GM12865 (cell line): Measurements from ENCODE around the gene NGEF.

ENCODE experiments used
- DNase-seq: peaks from one replicate; pipeline ENCODE4 v3.0.0; 2010; ENCODE audit warnings: low read depth
- H3K4me3 ChIP-seq: 2 replicates; pipeline ENCODE4 v1.5.1; 2011; ENCODE audit warnings: mild to moderate bottlenecking, low read depth, low read length, control low read depth
- CTCF ChIP-seq: IDR thresholded peaks from 2 replicates; pipeline ENCODE4 v1.5.1; 2011; ENCODE audit warnings: low read length, control low read depth, low read depth, inconsistent platforms; ENCODE audit not compliant: insufficient read depth; ENCODE audit errors: missing control alignments

NGEF gene

GRCh38 chr2:232838406-232838874 is 174.6 kb downstream of the NGEF start:
- TF ChIP-seq CTCF, result no peak
- peak; percentile 64 for DNase-seq
- H3K4me3 ChIP-seq, result no peak overlapping the region

DNA sequence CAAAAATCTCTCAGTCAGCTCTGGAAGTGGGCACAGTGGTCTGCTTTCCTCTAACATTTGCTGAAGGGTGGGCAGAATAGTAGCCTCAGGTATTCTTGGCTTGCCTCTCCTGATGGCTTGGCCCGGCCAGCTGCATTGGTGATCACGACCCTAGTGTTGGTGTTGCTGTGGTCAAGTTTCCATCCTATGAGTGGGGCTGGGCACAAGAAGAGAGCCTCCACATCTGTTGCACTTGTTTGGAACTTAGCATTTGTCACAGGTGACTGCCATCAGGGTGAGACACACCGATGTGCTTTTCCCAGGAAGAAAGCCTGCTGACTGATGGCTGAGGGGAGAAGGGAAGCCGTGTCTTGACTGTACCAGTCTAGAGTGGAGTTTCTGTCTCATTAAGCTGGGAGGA is 176.1 kb downstream of the NGEF start:
- DNase-seq, result no peak
- TF ChIP-seq CTCF, result no peak
- no peak overlapping the region for H3K4me3 ChIP-seq

DNA sequence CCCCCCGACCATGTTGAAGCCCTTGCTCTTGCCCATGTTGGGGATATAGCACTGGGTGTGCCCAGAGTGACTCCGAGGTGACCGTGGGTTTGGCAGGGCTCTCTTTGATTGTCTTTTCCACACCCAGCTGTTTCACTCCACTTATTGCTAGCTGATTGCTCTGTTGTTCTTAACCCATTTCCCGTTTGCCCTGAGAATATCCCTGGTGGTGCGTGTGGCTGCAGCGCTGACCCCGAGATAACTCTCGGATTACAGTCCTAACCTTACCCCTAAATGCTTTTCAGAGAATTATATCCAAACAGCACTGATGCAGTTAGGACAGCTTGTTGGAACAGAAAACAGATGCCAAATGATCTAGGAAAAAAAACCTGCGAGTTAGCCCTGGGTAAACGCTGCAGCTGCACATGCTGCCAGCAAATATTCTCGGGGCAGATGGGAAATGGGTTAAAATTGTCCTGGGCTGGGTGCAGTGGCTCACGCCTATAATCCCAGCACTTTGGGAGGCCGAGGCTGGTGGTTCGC is 177.3 kb downstream of the NGEF start:
- no peak overlapping the region for H3K4me3 ChIP-seq
- DNase-seq, result no peak
- no peak for TF ChIP-seq CTCF

- no peak for TF ChIP-seq CTCF
- H3K4me3 ChIP-seq, result no peak overlapping the region
- DNase-seq, result no peak
Measured at GRCh38 chr2:232833830-232834229, 179.2 kb downstream of the NGEF start.

GRCh38 chr2:232831496-232831895 is 181.6 kb downstream of the NGEF start:
- no peak overlapping the region for H3K4me3 ChIP-seq
- DNase-seq, result no peak
- TF ChIP-seq CTCF, result no peak

- TF ChIP-seq CTCF, result no peak
- no peak overlapping the region for H3K4me3 ChIP-seq
- no peak for DNase-seq
Measured at GRCh38 chr2:232829988-232830387, 183.1 kb downstream of the NGEF start.
